Measurements from ENCODE around the gene NDUFS2. TPM values are rescaled to one million over a fixed set of nuclear protein-coding genes. Genes with fewer than 3 reads are reported as not detected.

NDUFS2 gene
- total and polyA plus RNA-seq, 3 donors from 2014 or later = 82.9 to 129 (median 117) TPM

- intact Hi-C loops (cut with DNase I; ENCODE audit: low total_unique reads) = no loop called here
- Histone ChIP-seq H3K27me3 (no peaks in the 10 kb centered on the region), H3K4me3 (no peak overlapping the region), H3K27ac (no peak overlapping the region), H3K9me3 (no peaks in the 10 kb centered on the region), H3K36me3 (ENCODE audit: low read depth, missing control alignments) (no peaks in the 10 kb centered on the region), H3K4me1 (peaks cover 22% of the 10 kb centered on the region)
- TF ChIP-seq CTCF (IDR thresholded peaks at IDR 0.05) = no peak
- TF ChIP-seq POLR2A (IDR thresholded peaks at IDR 0.05) = no peak
- 79 to 80% methylated on average over 7 to 12 of the region's 12 CpGs for WGBS, 2 donors
- DNase-seq = no peak
These were observed 30.5 kb upstream of the NDUFS2 start for GRCh38 chr1:161171696-161172095.

GRCh38 chr1:161172349-161172748 lies 29.8 kb upstream of the NDUFS2 start:
- no peak overlapping the region for H3K4me3 ChIP-seq
- DNase-seq = no peak
- intact Hi-C loops (cut with DNase I; ENCODE audit: low total_unique reads) = no loop called here
- no peaks in the 10 kb centered on the region for H3K36me3 ChIP-seq (ENCODE audit: low read depth, missing control alignments)
- peaks cover 19% of the 10 kb centered on the region for H3K4me1 ChIP-seq
- TF ChIP-seq CTCF (IDR thresholded peaks at IDR 0.05) (no peak), POLR2A (IDR thresholded peaks at IDR 0.05) (no peak)
- WGBS, 2 donors = 65 to 88% methylated on average over 1 of the region's 1 CpG
- H3K27ac ChIP-seq = no peak overlapping the region
- H3K9me3 ChIP-seq = no peaks in the 10 kb centered on the region
- H3K27me3 ChIP-seq = no peaks in the 10 kb centered on the region

- H3K4me3 ChIP-seq = no peak overlapping the region
- intact Hi-C loops (cut with DNase I; ENCODE audit: low total_unique reads) = no loop called here
- no peaks in the 10 kb centered on the region for H3K27me3 ChIP-seq
- H3K9me3 ChIP-seq = no peaks in the 10 kb centered on the region
- no peak for DNase-seq
- no peaks in the 10 kb centered on the region for H3K36me3 ChIP-seq (ENCODE audit: low read depth, missing control alignments)
- peaks cover 19% of the 10 kb centered on the region for H3K4me1 ChIP-seq
- WGBS, 2 donors = 51 to 53% methylated on average over 4 of the region's 4 CpGs
- H3K27ac ChIP-seq = no peak overlapping the region
- TF ChIP-seq CTCF (IDR thresholded peaks at IDR 0.05) (no peak), POLR2A (IDR thresholded peaks at IDR 0.05) (no peak)
These were observed 29.3 kb upstream of the NDUFS2 start for GRCh38 chr1:161172776-161173376.

GRCh38 chr1:161173711-161174110 lies 28.5 kb upstream of the NDUFS2 start:
- H3K4me3 ChIP-seq = no peak overlapping the region
- no peaks in the 10 kb centered on the region for H3K27me3 ChIP-seq
- no peak overlapping the region for H3K27ac ChIP-seq
- DNase-seq = no peak
- H3K9me3 ChIP-seq = no peaks in the 10 kb centered on the region
- intact Hi-C loops (cut with DNase I; ENCODE audit: low total_unique reads) = no loop called here
- TF ChIP-seq CTCF (IDR thresholded peaks at IDR 0.05) = no peak
- no peak for TF ChIP-seq POLR2A (IDR thresholded peaks at IDR 0.05)
- peaks cover 19% of the 10 kb centered on the region for H3K4me1 ChIP-seq
- no peaks in the 10 kb centered on the region for H3K36me3 ChIP-seq (ENCODE audit: low read depth, missing control alignments)
- 94 to 95% methylated on average over 11 of the region's 11 CpGs for WGBS, 2 donors

- TF ChIP-seq POLR2A (IDR thresholded peaks at IDR 0.05) = no peak
- TF ChIP-seq CTCF (IDR thresholded peaks at IDR 0.05) = no peak
- intact Hi-C loops (cut with DNase I; ENCODE audit: low total_unique reads) = no loop called here
- no peaks in the 10 kb centered on the region for H3K27me3 ChIP-seq
- H3K27ac ChIP-seq = no peak overlapping the region
- peaks cover 19% of the 10 kb centered on the region for H3K4me1 ChIP-seq
- no peak overlapping the region for H3K4me3 ChIP-seq
- no peak for DNase-seq
- no peaks in the 10 kb centered on the region for H3K36me3 ChIP-seq (ENCODE audit: low read depth, missing control alignments)
- no peaks in the 10 kb centered on the region for H3K9me3 ChIP-seq
- 92 to 95% methylated on average over 11 of the region's 11 CpGs for WGBS, 2 donors
These were observed 27.3 kb upstream of the NDUFS2 start for GRCh38 chr1:161174911-161175310.

All from testis (tissue), 3 donors.